Stimulated activated CD4-positive, alpha-beta T cell treated with anti-CD3 and anti-CD28 coated beads, Interleukin-15, amount 100 ng/mL, for 24 hours (primary cell): ENCODE measurements around the gene ELFN1.

Source experiments
- DNase-seq: peaks from one replicate; pipeline ENCODE4 v3.0.0-alpha.2; 2020

The ELFN1 gene

DNA sequence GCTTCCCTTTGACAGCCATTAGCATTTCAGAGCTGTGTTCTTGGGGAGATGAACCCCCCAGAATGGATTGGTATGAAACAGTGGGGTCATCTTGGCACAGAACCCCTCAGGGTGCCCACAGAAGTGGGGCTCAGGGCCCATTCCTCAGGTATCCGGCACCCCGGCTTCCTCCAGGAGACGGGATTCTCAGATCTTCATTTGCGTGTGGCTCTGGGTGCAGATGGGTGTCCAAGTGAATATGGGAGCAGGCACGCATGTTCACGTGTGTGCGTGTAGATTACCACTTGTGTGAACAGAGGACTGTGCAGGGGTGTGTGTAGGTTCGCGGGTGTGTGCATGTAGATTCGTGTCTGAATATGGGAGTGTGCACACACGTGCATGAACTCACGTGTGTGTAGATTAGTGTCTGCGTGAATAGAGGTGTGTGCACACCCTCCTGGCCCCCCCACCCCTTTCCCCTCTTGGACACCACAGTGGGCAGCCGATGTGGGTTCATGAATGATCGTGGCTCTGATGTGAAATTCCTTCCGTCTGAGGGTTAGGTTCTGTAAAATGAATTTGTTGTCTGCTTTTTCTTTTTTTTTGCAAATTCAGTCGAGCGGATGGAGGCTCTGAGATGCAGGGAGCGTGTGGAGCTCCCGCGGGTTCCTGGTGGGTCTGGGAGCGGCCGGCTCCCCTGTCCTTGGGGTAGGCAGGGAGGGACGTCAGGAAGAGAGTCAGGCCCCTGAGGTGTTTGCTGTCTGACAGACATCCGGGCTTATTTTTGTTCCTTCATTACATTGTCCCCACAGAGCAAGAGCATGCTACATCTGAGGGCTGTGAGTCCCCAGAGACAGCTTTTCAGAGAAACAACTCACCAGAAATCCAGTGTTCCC, 7.4 kb downstream of the ELFN1 start:
- no peak for DNase-seq

DNA sequence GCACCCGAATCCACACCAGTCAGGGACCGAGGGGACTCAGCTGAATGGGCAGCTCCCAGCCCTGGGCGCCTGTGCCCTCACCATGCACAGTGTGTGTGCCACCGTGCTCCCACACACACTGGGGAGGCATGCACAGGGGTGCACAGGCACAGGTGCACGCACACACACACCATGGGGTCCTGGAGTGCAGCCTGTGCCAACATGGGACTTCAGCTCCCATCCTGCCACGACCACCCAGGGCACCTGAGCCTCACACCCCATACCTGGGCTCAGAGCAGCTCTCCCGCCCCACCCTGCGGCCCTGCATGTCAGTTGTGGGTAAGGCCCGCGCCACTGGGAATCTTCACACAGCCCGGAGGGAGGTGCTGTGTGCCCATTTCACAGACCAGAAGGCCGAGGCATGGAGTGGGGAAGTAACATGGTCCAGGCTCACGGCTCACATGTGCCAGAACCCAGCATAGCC, 8.0 kb downstream of the ELFN1 start:
- no peak for DNase-seq

DNA sequence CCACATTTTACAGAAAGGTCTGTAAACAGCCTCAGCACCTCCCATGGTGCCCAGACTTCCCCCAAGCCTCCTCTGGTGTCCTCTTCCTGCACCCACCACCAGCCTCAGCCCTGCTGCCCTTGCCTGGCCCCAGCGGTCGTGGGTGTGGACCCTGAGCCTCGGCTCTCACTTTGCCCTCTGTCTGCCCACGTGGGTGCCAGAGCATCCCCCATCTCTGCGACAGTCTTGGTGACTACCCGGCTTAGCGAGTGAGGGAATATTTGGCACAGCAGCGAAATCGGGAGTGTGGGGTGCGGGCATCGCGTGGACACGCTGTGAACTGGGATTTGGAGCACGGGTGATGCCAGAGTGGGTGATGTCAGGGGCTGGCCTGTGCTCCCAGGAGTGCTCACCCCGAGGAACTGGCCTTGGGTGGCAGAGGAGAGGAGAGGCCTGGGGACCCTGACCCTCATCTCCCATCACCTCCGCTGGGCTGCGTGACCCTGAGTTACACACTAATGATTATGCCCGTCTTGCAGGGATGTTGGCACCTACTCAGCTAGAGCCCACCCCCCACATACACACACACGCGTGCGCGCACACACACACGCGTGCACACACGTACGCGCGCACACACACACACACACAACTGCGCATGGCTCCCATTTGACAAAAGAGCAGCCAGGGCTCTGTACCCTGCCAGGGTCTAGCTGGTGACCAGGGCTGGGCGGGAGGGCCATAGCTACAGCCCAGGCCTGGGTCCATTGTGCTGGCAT, 8.7 kb downstream of the ELFN1 start:
- DNase-seq, result no peak

DNA sequence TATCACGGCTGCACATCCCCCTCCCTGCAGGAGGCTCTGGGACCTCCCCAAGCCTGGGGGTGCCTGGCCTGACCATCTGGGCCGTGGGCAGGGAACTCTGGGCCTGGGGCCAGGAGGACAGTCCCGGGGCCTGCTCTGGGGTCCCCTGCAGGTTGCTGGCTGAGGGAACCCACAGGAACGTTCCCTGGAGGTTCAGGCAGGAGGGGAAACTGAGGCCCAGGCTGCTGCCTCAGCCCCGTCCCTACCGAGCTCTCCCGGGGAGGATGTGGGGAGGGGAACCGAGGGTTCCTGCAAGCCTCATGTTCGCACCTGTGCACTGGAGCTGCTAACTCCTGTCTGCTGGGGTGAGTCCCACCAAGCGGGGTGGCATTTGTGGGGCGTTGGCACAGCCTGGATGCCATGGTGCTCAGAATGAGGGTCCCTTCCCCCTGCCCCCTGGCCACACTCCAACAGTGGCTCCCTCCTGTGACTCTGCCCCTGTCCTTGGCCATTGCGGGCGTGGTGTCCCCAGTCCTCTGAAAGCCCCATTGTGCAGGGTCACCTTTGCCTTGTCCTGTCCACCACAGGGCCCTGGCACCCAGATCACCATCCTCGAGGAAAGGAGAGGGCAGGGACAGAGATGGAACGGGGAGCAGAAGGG, 9.4 kb downstream of the ELFN1 start:
- DNase-seq, result no peak

DNA sequence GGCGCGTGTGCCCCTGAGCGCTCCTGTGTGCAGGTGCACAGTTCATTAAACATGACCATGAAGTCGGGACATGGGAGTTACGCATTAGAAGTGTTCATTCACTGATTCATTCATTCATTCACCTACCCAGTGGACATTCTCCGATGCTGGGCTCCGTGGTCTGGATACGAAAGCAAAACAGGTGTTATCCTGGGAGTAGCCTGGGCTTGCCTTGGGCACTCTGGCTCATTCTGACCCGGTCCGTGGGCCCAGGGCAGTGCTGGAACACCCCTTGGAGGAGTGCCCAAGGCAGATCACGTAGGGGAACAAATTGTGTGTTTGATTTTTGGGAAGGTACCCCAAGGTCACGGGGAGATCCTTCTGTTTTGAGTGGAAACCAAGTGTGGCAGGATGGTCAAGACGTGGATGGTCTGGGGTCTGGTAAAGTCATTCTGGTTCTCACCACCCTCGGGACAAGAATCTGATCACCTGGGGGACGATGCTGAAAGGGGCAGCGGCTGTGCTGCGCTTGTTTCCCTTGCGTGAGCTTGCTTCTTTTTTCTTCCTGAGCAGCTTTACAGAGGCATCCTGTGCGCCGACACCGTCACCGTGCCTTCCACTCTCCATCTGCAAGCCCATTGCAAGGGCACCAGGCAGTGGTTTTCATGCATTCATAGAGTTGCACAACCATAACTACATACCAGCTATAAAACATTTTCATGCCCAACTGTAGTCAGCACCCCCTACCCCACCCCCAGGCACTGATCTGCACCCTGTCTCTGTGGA, 10.1 kb downstream of the ELFN1 start:
- DNase-seq, result no peak

DNA sequence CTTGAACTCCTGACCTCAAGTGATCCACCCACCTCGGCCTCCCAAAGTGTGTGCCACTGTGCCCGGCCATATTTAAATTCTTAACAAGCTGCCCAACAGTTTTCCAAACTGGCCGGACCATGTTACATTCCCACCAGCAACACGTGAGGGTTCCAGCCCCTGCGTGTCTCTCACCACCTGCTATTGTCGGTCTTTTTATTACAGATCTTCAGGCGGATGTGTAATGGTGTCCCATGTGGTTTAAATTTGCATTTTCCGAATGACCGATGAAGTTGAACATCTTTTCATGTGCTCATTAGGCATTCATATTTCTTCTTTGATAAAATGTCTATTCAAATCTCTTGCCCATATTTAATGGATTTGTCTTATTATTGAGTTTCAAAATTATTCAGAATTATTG, 11.5 kb downstream of the ELFN1 start:
- no peak for DNase-seq

DNA sequence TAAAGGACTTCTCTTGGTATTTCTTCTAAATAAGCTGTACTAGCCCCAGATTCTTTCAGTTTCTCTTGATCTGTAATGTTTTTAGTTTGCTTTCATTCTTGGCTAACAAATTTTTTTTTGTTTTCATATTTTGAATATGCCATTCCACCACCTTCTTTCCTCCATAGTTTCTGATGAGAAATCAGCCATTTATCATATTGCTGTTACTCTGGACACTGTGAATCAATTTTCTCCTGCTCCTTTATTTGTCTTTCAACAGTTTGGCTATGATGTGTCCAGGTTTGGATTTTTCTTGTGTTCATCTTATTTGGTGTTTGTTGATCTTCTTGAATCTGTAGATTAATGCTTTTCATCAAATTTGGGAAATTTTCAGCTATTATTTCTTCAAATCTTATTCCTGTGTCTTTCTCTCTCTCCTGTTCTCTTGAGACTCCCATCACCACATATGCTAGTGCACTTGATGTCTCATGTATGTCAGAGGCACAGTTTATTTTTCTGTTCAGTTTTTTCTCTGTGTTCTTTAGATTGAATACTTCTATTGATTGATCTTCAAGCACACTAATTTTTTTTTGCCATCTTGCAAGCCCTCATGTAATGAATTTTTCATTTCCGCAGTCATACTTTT, 15.0 kb downstream of the ELFN1 start:
- DNase-seq, result no peak

DNA sequence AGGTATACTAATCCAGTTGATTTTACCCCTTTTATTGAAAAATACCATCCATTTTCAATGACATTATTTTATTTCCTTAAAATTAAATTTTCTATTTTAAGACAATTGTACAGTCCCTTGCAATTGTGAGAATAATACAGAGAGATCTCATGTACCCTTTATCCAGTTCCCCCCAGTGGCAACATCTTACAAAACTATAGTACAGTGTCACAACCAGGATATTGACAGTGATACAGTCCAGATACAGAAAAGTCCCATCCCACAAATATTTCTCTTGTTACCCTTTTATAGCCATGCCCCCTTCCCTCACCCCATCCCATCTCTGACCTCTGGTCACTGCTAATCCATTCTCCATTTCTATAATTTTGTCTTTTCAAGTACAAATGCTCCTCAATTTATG, 18.5 kb downstream of the ELFN1 start:
- DNase-seq, result no peak

DNA sequence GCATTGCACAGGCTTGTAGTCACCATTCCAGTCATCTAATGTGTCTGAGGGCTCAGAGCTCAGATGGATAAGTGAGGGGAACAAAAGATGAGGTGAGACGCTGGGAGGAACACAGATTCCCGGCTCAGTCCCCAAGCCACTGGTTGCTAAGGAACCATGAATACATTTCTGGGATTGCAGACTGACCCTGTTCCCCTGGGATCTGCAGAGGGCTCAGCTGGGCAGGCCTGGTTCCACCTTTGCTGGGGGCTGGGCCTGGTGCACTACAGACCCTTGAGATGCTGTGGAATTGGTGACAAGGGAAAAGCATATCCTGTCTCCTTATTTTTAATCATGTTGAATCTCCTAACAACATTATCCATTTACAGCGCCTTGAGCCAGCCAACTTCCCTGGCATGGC, 19.2 kb downstream of the ELFN1 start:
- DNase-seq, result no peak

DNA sequence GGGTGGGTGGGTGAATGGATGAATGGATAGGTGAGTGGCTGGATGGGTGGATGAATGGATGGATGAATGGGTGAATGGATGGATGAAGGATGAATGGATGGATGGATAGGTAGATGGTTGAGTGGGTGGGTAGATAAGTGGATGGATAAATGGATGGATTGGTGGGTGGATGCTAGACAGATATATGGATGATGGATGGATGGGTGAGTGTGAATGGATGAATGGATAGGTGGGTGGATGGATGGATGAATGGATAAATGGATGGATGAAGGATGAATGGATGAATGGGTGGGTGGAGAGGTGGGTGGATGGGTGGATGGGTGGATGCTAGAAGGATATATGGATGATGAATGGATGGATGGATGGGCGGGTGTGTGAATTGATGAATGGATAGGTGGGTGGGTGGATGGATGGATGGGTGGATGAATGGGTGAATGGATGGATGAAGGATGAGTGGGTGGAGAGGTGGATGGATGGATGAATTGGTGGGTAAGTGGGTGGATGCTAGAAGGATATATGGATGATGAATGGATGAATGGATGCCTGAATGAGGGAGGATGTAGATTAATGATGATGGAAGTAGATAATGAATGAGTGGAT, 20.4 kb downstream of the ELFN1 start:
- no peak for DNase-seq

DNA sequence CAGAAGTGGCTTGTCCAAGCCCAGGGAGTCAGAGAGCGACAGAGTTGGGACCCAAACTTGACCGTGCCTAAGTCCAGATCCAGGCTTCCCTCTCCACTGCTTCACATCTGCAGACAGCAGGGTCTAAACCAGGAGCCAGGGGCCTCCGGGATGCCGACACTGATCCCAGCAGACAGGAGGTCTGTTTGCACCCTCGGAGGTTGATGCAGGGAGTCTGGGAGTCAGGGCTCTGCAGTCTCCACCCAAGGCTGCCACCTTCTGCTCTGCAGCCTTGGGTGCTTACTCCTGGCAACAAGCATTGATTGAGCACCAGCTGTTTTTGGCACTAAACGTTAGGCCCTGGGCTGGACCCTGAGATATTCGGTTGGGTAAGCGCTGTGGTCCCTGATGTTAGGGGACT, 21.0 kb downstream of the ELFN1 start:
- DNase-seq, result no peak

DNA sequence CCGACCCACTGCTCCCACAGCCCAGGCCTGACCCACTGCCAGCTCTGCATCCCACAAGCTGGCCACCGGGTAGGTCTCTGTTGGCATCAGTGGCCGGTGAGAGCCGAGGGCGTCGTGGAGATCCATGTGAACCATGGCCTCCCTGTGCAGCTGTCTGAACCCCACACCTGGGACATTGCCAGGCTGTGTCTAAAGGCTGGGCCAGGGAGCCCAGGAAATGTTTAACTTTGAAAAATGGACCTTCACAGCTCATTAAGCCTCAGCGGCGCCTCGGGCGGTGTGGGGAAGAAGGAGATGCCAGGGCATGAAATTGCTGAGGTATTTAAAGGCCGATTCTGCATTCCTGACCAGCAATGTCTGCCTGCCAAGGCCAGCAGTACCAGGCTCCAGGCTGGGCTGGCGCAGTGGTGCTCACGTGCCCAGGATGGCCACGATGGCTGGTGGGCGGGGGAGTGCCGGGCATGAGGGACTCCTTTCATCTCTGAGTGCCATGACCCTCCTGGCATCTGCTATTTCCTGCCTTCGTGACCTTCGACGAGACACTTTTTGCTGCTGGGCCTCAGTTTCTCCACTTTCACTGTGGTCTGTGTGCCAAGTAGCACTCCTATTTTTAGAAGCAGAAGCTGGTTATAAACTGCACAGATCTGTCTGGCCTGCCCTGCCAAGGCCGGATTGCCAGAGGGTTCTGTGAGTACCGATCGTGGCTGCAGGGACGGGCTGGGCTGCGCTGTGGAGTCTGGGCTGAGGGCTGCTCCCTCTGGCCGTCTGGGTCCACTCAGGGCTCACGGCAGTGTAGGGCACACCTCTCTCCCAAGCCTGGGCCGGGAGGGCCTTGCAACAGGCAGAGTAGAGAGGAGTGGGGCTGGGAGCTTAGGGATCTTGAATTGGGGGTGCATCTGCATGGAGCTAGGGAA, 21.8 kb downstream of the ELFN1 start:
- DNase-seq, result no peak

DNA sequence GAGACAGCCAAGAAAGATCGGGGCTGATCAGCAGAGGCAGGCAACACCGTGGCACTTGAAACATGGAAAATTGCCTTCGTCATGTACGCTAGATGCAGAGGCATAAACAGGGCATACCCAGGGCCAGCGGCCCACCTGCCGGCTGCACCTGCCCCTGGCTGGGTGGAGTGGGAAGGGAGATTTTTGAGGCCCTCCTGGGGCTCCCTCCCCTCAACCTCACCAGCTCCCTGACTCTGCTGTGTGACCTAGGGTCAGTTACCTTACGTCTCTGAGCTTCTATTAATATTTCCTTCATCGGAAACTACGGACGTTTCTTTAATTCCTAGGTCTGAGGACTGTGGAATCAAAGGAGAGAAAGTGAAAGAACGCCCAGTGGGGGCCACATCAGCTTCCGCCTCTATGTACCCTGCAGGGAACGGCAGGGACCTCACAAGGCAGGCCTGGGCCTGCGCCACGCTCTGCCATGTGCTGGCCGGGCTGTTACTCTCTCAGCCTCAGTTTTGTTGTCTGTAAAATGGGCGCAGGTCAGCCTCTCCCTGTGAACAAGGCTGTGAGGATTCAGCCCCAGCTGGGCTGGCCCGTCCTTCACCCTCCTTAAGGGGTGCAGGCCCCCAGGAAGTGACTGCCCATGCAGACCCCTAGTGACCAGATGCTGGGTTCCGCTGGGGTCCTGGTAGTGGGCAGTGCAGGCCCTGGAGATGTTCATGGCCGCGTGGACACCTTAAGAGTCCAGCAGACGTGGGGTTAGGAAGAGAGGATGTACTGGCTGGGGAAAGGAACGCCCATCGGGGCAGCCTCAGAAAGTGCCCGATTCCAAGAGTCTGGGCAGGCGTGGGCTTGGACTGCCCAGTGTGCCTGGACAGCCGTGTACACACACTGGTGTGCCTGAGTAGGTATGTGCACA, 22.7 kb downstream of the ELFN1 start:
- no peak for DNase-seq

DNA sequence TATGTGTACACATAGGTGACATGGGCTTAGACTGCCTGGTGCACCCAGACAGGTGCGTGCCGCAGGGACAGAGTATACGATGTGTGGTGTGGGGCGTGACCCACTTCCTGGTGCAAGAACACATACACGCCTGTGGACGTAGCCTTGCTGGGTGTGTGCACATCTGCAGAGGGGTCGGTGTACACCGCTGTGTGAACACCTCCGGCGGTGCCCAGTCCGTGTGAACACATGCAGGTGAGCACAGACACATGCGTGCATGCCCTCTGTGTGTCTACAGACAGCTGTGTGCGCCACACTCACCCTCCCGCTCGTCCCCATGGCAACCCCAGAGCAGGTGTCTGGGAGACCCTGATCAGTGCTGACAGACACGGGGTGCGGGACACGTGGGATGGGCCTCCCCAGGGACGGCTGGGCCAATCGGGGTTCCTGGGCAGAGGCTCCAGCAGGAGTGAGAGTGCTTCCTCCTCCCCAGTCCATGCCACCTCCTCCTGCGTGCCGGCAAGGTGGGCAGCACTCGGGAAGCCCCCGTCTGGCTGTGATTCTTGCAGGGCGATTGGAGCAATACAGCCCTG, 23.4 kb downstream of the ELFN1 start:
- DNase-seq, result no peak

DNA sequence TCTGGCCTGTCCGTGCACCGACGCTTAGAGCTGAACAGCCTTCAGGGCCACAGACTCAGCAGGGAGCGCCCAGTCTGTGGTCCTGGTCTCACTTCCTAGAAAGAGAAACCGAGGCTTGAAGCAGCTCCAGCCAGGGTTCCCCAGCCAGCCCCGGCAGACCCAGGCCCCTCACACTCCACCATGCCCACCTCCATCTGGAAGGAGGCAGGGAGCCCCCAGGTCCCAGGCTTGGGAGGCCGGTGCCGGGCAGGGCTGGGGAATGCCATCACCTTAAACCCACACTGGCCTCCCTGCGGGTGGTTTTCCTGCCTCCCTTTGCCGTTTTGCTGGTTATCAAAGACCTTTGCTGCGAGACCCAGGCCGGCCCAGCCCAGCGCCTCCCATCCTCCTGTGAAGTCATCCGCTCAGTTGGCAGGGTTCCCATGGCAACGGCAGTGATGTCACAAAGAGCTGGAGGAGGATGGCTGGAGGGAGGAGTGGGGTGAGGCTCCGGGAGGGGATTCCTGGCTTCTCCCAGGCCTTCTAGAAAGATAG, 24.0 kb downstream of the ELFN1 start:
- DNase-seq, result no peak

DNA sequence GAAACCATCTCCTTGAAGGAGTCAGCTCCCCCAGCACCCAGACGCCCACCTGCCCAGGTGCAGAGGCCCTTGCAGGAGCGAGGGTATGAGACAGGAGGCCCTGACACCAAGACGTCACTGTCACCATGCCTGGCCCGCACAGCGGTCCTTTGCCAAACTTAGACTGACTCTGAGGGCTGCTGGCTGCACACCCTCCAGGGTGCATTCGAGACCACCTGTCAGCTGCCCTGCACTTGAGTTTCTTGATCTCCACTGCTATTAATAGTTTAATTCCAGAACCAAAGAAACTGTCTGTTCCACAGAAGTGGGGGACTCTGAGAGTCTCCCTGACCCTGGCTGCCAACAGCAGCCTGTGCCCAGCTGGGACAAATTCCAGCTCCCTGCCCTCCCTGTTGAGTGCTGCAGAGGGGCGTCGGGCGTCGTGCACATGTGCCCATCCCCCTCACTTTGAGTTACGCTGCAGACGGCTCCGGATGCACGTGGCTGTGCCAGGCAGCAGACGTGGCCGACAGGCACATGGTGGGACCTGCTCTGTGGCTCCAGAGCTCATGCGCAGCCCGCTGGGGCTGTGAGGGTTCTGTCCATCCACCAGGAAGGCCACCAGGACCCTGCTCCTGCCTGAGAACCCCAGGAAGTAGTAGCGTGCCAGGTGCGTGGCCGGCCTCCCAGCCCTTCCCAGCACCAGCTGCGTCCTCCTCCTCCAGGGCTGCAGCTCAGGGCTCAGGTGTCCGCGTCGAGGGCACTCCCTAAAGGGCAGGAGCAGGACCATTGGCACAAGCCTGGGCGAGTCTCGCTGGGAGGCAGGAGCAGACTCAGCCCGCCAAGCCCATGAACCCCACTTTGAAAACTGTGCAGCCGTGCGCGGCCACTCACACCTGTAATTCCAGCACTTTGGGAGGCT, 24.8 kb downstream of the ELFN1 start:
- DNase-seq, result no peak

DNA sequence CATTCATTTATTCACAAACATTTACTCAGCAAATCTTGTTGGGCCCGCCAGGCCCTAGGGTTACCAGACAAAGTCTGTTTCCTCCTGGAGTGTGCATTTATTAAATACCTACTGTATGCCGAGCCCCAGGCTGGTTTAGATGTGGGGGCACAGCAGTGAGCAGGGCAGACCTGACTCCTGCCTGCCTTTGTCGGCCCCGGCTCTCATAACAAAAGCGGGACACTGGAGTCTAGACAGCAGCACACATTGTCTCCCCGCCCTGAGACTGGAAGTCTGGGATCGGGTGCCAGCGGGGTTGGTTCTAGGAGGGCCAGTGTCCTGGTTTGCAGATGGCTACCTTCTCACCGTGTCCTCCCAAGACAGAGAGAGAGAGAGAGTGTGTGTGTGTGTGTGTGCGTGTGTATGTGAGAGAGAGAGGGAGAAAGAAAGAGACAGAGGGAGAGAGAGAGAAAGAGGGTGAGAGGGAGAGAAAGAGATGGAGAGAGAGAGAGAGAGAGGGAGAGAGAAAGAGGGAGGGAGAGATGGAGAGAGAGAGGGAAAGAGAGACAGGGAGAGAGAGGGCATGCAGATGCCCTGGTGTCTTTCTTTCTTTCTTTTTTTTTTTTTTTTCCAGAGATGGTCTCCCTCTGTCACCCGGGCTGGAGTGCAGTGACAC, 25.9 kb downstream of the ELFN1 start:
- no peak for DNase-seq
